Activated CD8-positive, alpha-beta T cell treated with anti-CD3 and anti-CD28 coated beads, Interleukin-2, amount 10 ng/mL, durations not matched to agents 7 days and 5 days (primary cell): ENCODE data around the gene C14orf132. TPM values are rescaled to one million over a fixed set of nuclear protein-coding genes. Genes with fewer than 3 reads are reported as not detected.

Source experiments
- ATAC-seq: fragments of 150-1000 bp; cut with Tn5 transposase; one replicate; pipeline ENCODE4 v1.10.0; 2021; ENCODE audit warnings: moderate library complexity
- CTCF ChIA-PET: fragments of 350-600 bp; sonication (Branson Sonifier 250); formaldehyde crosslinking; loops from one replicate; lab custom pipeline; 2021; ENCODE audit warnings: antibody characterized with exemption; lab: Charles Lee
- POLR2A ChIA-PET: fragments of 350-600 bp; sonication (Branson Sonifier 250); formaldehyde crosslinking; loops from one replicate; lab custom pipeline; 2021; ENCODE audit warnings: antibody characterized with exemption; lab: Charles Lee
- DNase-seq: peaks from one replicate; pipeline ENCODE4 v3.0.0-alpha.2; 2020
- H3K27ac Mint-ChIP-seq: one replicate; pipeline ENCODE4 v1.8.0; 2021; ENCODE audit warnings: mild to moderate bottlenecking, mixed read lengths
- H3K27me3 Mint-ChIP-seq: one replicate; pipeline ENCODE4 v1.8.0; 2021; ENCODE audit warnings: low read depth, mixed read lengths
- H3K36me3 Mint-ChIP-seq: one replicate; pipeline ENCODE4 v1.8.0; 2021; ENCODE audit warnings: low read depth, mixed read lengths
- H3K4me1 Mint-ChIP-seq: one replicate; pipeline ENCODE4 v1.8.0; 2021; ENCODE audit warnings: low read depth, mixed read lengths
- H3K4me3 Mint-ChIP-seq: one replicate; pipeline ENCODE4 v1.8.0; 2021; ENCODE audit warnings: mild to moderate bottlenecking, mixed read lengths
- H3K9me3 Mint-ChIP-seq: one replicate; pipeline ENCODE4 v1.8.0; 2022; ENCODE audit warnings: mixed read lengths; ENCODE audit not compliant: insufficient read depth
- total RNA-seq, 2 experiments: library from RNA; stranded (reverse); gene quantifications; one replicate each; pipeline ENCODE4 v1.2.3, GENCODE V29; 2021

The C14orf132 gene
- total RNA-seq, 2 experiments from 2014 or later: 0.42 to 0.50 TPM

GRCh38 chr14:96136371-96137005, 97.3 kb downstream of the C14orf132 start:
- DNase-seq: no peak
- no peaks in the 10 kb centered on the region for H3K36me3 Mint-ChIP-seq
- H3K4me3 Mint-ChIP-seq: no peak overlapping the region
- ATAC-seq: no peak
- H3K27ac Mint-ChIP-seq: no peak overlapping the region
- H3K4me1 Mint-ChIP-seq: no peaks in the 10 kb centered on the region
- peaks cover 16% of the 10 kb centered on the region for H3K27me3 Mint-ChIP-seq
- CTCF ChIA-PET: no interaction called here
- POLR2A ChIA-PET: no interaction called here
- H3K9me3 Mint-ChIP-seq: no peaks in the 10 kb centered on the region

- H3K36me3 Mint-ChIP-seq: no peaks in the 10 kb centered on the region
- DNase-seq (no peak), ATAC-seq (no peak)
- POLR2A ChIA-PET: no interaction called here
- H3K9me3 Mint-ChIP-seq: no peaks in the 10 kb centered on the region
- H3K4me3 Mint-ChIP-seq: no peak overlapping the region
- no peak overlapping the region for H3K27ac Mint-ChIP-seq
- peaks cover 5% of the 10 kb centered on the region for H3K27me3 Mint-ChIP-seq
- H3K4me1 Mint-ChIP-seq: no peaks in the 10 kb centered on the region
- CTCF ChIA-PET: no interaction called here
Observed at GRCh38 chr14:96138241-96138640, 99.1 kb downstream of the C14orf132 start.

- Mint-ChIP-seq H3K4me3 (no peak overlapping the region), H3K27me3 (peaks cover 3% of the 10 kb centered on the region), H3K9me3 (no peaks in the 10 kb centered on the region), H3K27ac (no peak overlapping the region), H3K36me3 (no peaks in the 10 kb centered on the region), H3K4me1 (no peaks in the 10 kb centered on the region)
- ATAC-seq (no peak), DNase-seq (no peak)
- CTCF ChIA-PET: no interaction called here
- POLR2A ChIA-PET: no interaction called here
Observed at GRCh38 chr14:96139169-96139568, 100.0 kb downstream of the C14orf132 start.

- Mint-ChIP-seq H3K4me3 (no peak overlapping the region), H3K36me3 (no peaks in the 10 kb centered on the region), H3K4me1 (no peaks in the 10 kb centered on the region), H3K27ac (no peak overlapping the region), H3K27me3 (peaks cover 5% of the 10 kb centered on the region), H3K9me3 (no peaks in the 10 kb centered on the region)
- CTCF ChIA-PET: no interaction called here
- DNase-seq (no peak), ATAC-seq (no peak)
- POLR2A ChIA-PET: no interaction called here
Observed at GRCh38 chr14:96139879-96140278, 100.7 kb downstream of the C14orf132 start.

DNA sequence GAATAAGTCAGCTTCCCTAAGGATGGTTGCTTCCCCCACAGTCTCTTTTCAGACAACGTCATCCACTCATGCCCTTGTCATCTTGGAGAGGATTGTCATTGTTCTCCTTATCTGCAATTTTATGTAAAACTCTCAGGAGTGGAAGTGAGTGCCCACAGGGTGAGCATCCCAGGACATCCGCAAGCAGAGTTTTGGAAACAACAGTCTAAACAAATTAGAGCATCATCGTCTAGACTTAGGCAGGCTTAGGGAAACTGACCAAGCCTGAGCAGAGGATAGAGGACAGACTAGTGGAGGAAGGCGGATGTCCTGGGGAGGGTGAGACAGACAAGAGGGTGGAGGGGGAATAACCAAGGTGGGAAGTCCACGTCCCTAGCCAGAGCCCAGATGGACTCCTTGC, 101.8 kb downstream of the C14orf132 start:
- ChIA-PET POLR2A (no interaction called here), CTCF (no interaction called here)
- peaks cover 2% of the 10 kb centered on the region for H3K27me3 Mint-ChIP-seq
- H3K36me3 Mint-ChIP-seq: no peaks in the 10 kb centered on the region
- H3K4me1 Mint-ChIP-seq: no peaks in the 10 kb centered on the region
- H3K27ac Mint-ChIP-seq: no peak overlapping the region
- no peak for ATAC-seq
- no peak overlapping the region for H3K4me3 Mint-ChIP-seq
- no peaks in the 10 kb centered on the region for H3K9me3 Mint-ChIP-seq
- no peak for DNase-seq

Other genes starting within 250 kb of the C14orf132 start
- not detected for gene TUNAR, start 162.5 kb upstream of the C14orf132 start, total RNA-seq
- gene BDKRB2, start 165.5 kb downstream of the C14orf132 start, total RNA-seq: not detected
- gene BDKRB1, start 216.8 kb downstream of the C14orf132 start, total RNA-seq: not detected